Measurements from ENCODE around the gene GNB2.
"Not testable (repeated sequence)": the region's sequence is repeated elsewhere in the genome, so short reads cannot be mapped to it uniquely, and the experiment has no call there.

GNB2 gene

DNA sequence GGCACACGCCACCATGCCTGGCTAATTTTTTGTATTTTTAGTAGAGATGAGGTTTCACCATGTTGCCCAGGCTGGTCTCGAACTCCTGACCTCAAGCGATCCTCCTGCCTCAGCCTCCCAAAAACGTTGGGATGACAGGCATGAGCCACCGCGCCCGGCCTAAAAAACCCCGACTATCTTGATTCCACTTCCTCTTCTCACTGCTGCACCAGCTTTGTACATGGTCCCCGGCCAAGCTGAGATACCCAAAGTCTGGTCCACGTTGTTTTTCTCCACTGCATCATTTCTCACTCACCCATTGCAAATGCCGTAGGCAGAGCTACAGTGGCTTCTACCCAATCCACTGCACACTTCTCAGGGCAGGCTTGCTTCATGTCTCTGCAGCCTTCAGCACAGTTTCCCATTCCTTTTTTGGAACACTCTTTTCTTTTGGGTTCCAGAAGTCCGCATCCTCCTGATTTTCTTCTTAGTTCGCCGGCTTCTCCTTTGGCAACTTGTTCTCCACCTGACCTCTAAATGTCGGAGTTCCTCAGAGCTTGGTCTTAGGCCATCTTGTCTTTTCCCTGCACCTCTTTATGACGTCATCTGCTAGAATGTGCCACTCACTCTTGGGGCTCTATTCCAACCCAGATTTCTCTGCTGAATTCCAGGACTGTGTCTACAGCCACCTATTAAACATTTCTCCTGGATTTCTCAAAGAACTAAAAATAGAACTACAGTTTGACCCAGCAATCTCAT, 6.0 kb upstream of the GNB2 start:
- no peaks in the 10 kb centered on the region for H3K4me1 ChIP-seq (ENCODE audit: low read length)
- H2AFZ ChIP-seq (ENCODE audit: low read length) = no peak overlapping the region
- H3K9me2 ChIP-seq (replicated peaks; ENCODE audit: insufficient read depth, low read length) = no peaks in the 10 kb centered on the region
- no peaks in the 10 kb centered on the region for H4K20me1 ChIP-seq (ENCODE audit: insufficient read depth, low read length)
- no peaks in the 10 kb centered on the region for H3K9me3 ChIP-seq (replicated peaks; ENCODE audit: insufficient read depth, low read length)
- TF ChIP-seq, protein P1, sequence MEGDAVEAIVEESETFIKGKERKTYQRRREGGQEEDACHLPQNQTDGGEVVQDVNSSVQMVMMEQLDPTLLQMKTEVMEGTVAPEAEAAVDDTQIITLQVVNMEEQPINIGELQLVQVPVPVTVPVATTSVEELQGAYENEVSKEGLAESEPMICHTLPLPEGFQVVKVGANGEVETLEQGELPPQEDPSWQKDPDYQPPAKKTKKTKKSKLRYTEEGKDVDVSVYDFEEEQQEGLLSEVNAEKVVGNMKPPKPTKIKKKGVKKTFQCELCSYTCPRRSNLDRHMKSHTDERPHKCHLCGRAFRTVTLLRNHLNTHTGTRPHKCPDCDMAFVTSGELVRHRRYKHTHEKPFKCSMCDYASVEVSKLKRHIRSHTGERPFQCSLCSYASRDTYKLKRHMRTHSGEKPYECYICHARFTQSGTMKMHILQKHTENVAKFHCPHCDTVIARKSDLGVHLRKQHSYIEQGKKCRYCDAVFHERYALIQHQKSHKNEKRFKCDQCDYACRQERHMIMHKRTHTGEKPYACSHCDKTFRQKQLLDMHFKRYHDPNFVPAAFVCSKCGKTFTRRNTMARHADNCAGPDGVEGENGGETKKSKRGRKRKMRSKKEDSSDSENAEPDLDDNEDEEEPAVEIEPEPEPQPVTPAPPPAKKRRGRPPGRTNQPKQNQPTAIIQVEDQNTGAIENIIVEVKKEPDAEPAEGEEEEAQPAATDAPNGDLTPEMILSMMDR (IDR thresholded peaks at IDR 0.05; ENCODE audit: low read length) = no peak
- TF ChIP-seq EZH2phosphoT487 (IDR thresholded peaks at IDR 0.05; ENCODE audit: low read length) (no peak), EZH2 (optimal IDR thresholded peaks at IDR 0.05; ENCODE audit: low read depth, low read length) (no peak)
- no peak overlapping the region for H3K4me2 ChIP-seq (ENCODE audit: low read depth, low read length)
- no peaks in the 10 kb centered on the region for H3F3A ChIP-seq (ENCODE audit: insufficient read depth, low read length)
- no peaks in the 10 kb centered on the region for H3K36me3 ChIP-seq (replicated peaks; ENCODE audit: insufficient read depth, low read length)
- no peak overlapping the region for H3K4me3 ChIP-seq (ENCODE audit: low read length)
- H3K9ac ChIP-seq (ENCODE audit: low read length) = no peak overlapping the region
- peaks cover 81% of the 10 kb centered on the region for H3K27me3 ChIP-seq (replicated peaks; ENCODE audit: insufficient read depth, low read length)
- DNase-seq = no peak
- H3K79me2 ChIP-seq (ENCODE audit: low read length) = no peaks in the 10 kb centered on the region
- no peak overlapping the region for H3K27ac ChIP-seq (ENCODE audit: low read length)

DNA sequence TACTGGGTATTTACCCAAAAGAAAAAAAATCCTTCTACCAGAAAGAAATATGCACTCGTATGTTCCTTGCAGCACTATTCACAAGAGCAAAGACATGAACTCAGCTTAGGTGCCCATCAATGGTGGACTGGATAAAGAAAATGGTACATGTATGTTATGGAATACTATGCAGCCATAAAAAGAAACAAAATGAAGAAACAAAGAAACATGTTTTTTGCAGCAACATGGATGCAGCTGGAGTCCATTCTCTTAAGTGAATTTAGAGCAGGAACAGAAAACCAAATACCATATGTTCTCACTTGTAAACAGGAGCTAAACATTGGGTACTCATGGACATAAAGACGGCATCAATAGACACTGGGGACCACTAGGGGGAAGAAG, 5.5 kb upstream of the GNB2 start:
- Histone ChIP-seq H3K9me3 (replicated peaks; ENCODE audit: insufficient read depth, low read length) (no peaks in the 10 kb centered on the region), H3K9ac (ENCODE audit: low read length) (no peak overlapping the region), H3F3A (ENCODE audit: insufficient read depth, low read length) (no peaks in the 10 kb centered on the region), H3K4me2 (ENCODE audit: low read depth, low read length) (no peak overlapping the region), H3K27ac (ENCODE audit: low read length) (no peak overlapping the region), H3K4me1 (ENCODE audit: low read length) (no peaks in the 10 kb centered on the region), H2AFZ (ENCODE audit: low read length) (no peak overlapping the region), H4K20me1 (ENCODE audit: insufficient read depth, low read length) (no peaks in the 10 kb centered on the region), H3K4me3 (ENCODE audit: low read length) (no peak overlapping the region), H3K27me3 (replicated peaks; ENCODE audit: insufficient read depth, low read length) (peaks cover 76% of the 10 kb centered on the region), H3K9me2 (replicated peaks; ENCODE audit: insufficient read depth, low read length) (no peaks in the 10 kb centered on the region), H3K79me2 (ENCODE audit: low read length) (no peaks in the 10 kb centered on the region), H3K36me3 (replicated peaks; ENCODE audit: insufficient read depth, low read length) (no peaks in the 10 kb centered on the region)
- TF ChIP-seq EZH2 (optimal IDR thresholded peaks at IDR 0.05; ENCODE audit: low read depth, low read length) (no peak), EZH2phosphoT487 (IDR thresholded peaks at IDR 0.05; ENCODE audit: low read length) (no peak)
- TF ChIP-seq, protein P1 (IDR thresholded peaks at IDR 0.05; ENCODE audit: low read length) = no peak
- DNase-seq = no peak

DNA sequence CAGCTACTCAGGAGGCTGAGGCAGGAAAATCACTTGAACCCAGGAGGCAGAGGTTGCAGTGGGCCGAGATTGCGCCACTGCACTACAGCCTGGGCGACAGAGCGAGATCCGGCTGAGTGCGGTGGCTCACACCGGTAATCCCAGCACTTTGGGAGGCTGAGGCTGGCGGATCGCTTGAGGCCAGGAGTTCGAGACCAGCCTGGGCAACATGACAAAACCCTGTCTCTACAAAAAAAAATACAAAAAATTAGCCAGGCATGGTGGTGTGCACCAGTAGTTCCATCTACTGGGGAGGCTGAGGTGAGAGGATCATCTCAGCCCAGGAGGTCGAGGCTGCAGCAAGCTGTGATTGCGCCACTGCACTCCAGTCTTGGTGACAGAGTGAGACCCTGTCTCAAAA, 4.4 kb upstream of the GNB2 start:
- H4K20me1 ChIP-seq (ENCODE audit: insufficient read depth, low read length); H3K27ac ChIP-seq (ENCODE audit: low read length); H3K36me3 ChIP-seq (replicated peaks; ENCODE audit: insufficient read depth, low read length); H3K4me1 ChIP-seq (ENCODE audit: low read length); H2AFZ ChIP-seq (ENCODE audit: low read length); H3F3A ChIP-seq (ENCODE audit: insufficient read depth, low read length); H3K9me2 ChIP-seq (replicated peaks; ENCODE audit: insufficient read depth, low read length); H3K79me2 ChIP-seq (ENCODE audit: low read length); H3K9me3 ChIP-seq (replicated peaks; ENCODE audit: insufficient read depth, low read length); H3K4me3 ChIP-seq (ENCODE audit: low read length); H3K9ac ChIP-seq (ENCODE audit: low read length); H3K4me2 ChIP-seq (ENCODE audit: low read depth, low read length); DNase-seq: not testable (repeated sequence)
- peaks cover 72% of the 10 kb centered on the region for H3K27me3 ChIP-seq (replicated peaks; ENCODE audit: insufficient read depth, low read length)

DNA sequence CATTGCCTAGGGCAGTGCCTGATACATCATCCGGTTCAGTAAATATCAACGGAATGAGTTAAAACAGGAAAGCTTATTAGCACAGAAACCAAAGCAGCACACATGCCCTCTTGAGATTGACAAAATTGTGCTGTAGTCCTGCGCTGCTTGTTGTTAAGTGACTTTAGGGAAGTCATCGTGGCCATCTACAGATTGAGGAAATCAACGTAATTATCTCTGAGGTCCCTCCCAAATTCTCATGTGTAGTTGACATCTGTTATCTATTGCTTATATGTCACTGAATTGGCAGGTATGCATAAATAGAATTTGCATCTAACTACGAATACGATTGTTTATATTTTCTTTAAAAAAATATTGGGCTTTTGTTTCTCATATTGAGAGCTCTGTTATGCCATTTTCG, 3.5 kb upstream of the GNB2 start:
- no peaks in the 10 kb centered on the region for H3K4me1 ChIP-seq (ENCODE audit: low read length)
- H3K9me3 ChIP-seq (replicated peaks; ENCODE audit: insufficient read depth, low read length) = no peaks in the 10 kb centered on the region
- no peaks in the 10 kb centered on the region for H3K9me2 ChIP-seq (replicated peaks; ENCODE audit: insufficient read depth, low read length)
- H3K4me3 ChIP-seq (ENCODE audit: low read length) = no peak overlapping the region
- H4K20me1 ChIP-seq (ENCODE audit: insufficient read depth, low read length) = no peaks in the 10 kb centered on the region
- H3K9ac ChIP-seq (ENCODE audit: low read length) = no peak overlapping the region
- no peaks in the 10 kb centered on the region for H3K36me3 ChIP-seq (replicated peaks; ENCODE audit: insufficient read depth, low read length)
- DNase-seq = no peak
- H3K4me2 ChIP-seq (ENCODE audit: low read depth, low read length) = no peak overlapping the region
- peaks cover 12% of the 10 kb centered on the region for H3K79me2 ChIP-seq (ENCODE audit: low read length)
- TF ChIP-seq, protein P1 (IDR thresholded peaks at IDR 0.05; ENCODE audit: low read length) = no peak
- no peak for TF ChIP-seq EZH2 (optimal IDR thresholded peaks at IDR 0.05; ENCODE audit: low read depth, low read length)
- no peak for TF ChIP-seq EZH2phosphoT487 (IDR thresholded peaks at IDR 0.05; ENCODE audit: low read length)
- peaks cover 67% of the 10 kb centered on the region for H3K27me3 ChIP-seq (replicated peaks; ENCODE audit: insufficient read depth, low read length)
- no peak overlapping the region for H2AFZ ChIP-seq (ENCODE audit: low read length)
- no peaks in the 10 kb centered on the region for H3F3A ChIP-seq (ENCODE audit: insufficient read depth, low read length)
- no peak overlapping the region for H3K27ac ChIP-seq (ENCODE audit: low read length)
